Stimulated activated memory B cell treated with anti-CD40 and anti-IgM and Interleukin-4, amounts not matched to agents 10 μg/mL and 1 μg/mL and 100 μg/mL, for 72 hours (primary cell): ENCODE results near the gene MYH10.
A peak's percentile ranks its signal among the peaks of the same experiment; 100 is the strongest.
"Not testable (repeated sequence)": the region's sequence is repeated elsewhere in the genome, so short reads cannot be mapped to it uniquely, and the experiment has no call there.

ENCODE experiments used
- ATAC-seq: fragments of 150-1000 bp; cut with Tn5 transposase; 2 replicates; pipeline ENCODE4 v1.10.0; 2021
- H3K27ac Mint-ChIP-seq: one replicate; pipeline ENCODE4 v1.8.0; 2022; ENCODE audit warnings: mild to moderate bottlenecking, mixed read lengths
- H3K27me3 Mint-ChIP-seq: one replicate; pipeline ENCODE4 v1.8.0; 2022; ENCODE audit warnings: mixed read lengths
- H3K36me3 Mint-ChIP-seq: one replicate; pipeline ENCODE4 v1.8.0; 2022; ENCODE audit warnings: mixed read lengths
- H3K4me1 Mint-ChIP-seq: one replicate; pipeline ENCODE4 v1.8.0; 2022; ENCODE audit warnings: mixed read lengths
- H3K4me3 Mint-ChIP-seq: one replicate; pipeline ENCODE4 v1.8.0; 2022; ENCODE audit warnings: mild to moderate bottlenecking, moderate library complexity, mixed read lengths
- H3K9me3 Mint-ChIP-seq: one replicate; pipeline ENCODE4 v1.8.0; 2022; ENCODE audit warnings: mixed read lengths

MYH10 gene

GRCh38 chr17:8630227-8630801 lies at the start of gene MYH10:
TSS of gene MYH10 (minus strand) at chr17:8630725. CDS start at chr17:8623246, 7,479 bp downstream.
- H3K4me1 Mint-ChIP-seq: peaks cover 19% of the 10 kb centered on the region
- peaks cover 79% of the 10 kb centered on the region for H3K27me3 Mint-ChIP-seq
- no peaks in the 10 kb centered on the region for H3K9me3 Mint-ChIP-seq
- H3K27ac Mint-ChIP-seq: peak within 1 kb of the TSS; percentile 67
- no peak for ATAC-seq
- peak within 1 kb of the TSS; percentile 87 for H3K4me3 Mint-ChIP-seq
- no peaks in the 10 kb centered on the region for H3K36me3 Mint-ChIP-seq

GRCh38 chr17:8679126-8679525 lies 48.6 kb upstream of the MYH10 start:
- no peak overlapping the region for H3K4me3 Mint-ChIP-seq
- no peak for ATAC-seq
- H3K27ac Mint-ChIP-seq: no peak overlapping the region
- peaks cover 5% of the 10 kb centered on the region for H3K9me3 Mint-ChIP-seq
- H3K36me3 Mint-ChIP-seq: peaks cover 5% of the 10 kb centered on the region
- H3K27me3 Mint-ChIP-seq: peaks cover 30% of the 10 kb centered on the region
- H3K4me1 Mint-ChIP-seq: no peaks in the 10 kb centered on the region

GRCh38 chr17:8675306-8675705 lies 44.8 kb upstream of the MYH10 start:
- H3K27me3 Mint-ChIP-seq: peaks cover 41% of the 10 kb centered on the region
- no peak for ATAC-seq
- H3K4me3 Mint-ChIP-seq: no peak overlapping the region

GRCh38 chr17:8674344-8675305 lies 44.1 kb upstream of the MYH10 start:
- H3K9me3 Mint-ChIP-seq: peaks cover 5% of the 10 kb centered on the region
- peaks cover 37% of the 10 kb centered on the region for H3K27me3 Mint-ChIP-seq
- H3K4me3 Mint-ChIP-seq: no peak overlapping the region
- ATAC-seq: no peak
- H3K36me3 Mint-ChIP-seq: peaks cover 5% of the 10 kb centered on the region
- H3K4me1 Mint-ChIP-seq: no peaks in the 10 kb centered on the region
- H3K27ac Mint-ChIP-seq: no peak overlapping the region

More at GRCh38 chr17:8675306-8675705, 44.8 kb upstream of the MYH10 start:
- Mint-ChIP-seq H3K4me1 (no peaks in the 10 kb centered on the region), H3K36me3 (peaks cover 5% of the 10 kb centered on the region), H3K9me3 (peaks cover 5% of the 10 kb centered on the region), H3K27ac (no peak overlapping the region)

GRCh38 chr17:8673612-8674011 lies 43.1 kb upstream of the MYH10 start:
- Mint-ChIP-seq H3K27me3 (peaks cover 28% of the 10 kb centered on the region), H3K4me1 (no peaks in the 10 kb centered on the region), H3K27ac (no peak overlapping the region), H3K4me3 (no peak overlapping the region), H3K9me3 (peaks cover 2% of the 10 kb centered on the region), H3K36me3 (peaks cover 3% of the 10 kb centered on the region)
- ATAC-seq: no peak

- H3K4me3 Mint-ChIP-seq: no peak overlapping the region
- peaks cover 35% of the 10 kb centered on the region for H3K27me3 Mint-ChIP-seq
- H3K36me3 Mint-ChIP-seq: no peaks in the 10 kb centered on the region
- H3K27ac Mint-ChIP-seq: no peak overlapping the region
- H3K4me1 Mint-ChIP-seq: no peaks in the 10 kb centered on the region
- no peaks in the 10 kb centered on the region for H3K9me3 Mint-ChIP-seq
- no peak for ATAC-seq
Measured at GRCh38 chr17:8672326-8672725, 41.8 kb upstream of the MYH10 start.

- Mint-ChIP-seq H3K27me3 (peaks cover 48% of the 10 kb centered on the region), H3K27ac (no peak overlapping the region)
Measured at GRCh38 chr17:8670421-8670820, 39.9 kb upstream of the MYH10 start.

GRCh38 chr17:8668176-8668740 lies 37.7 kb upstream of the MYH10 start:
- H3K36me3 Mint-ChIP-seq: no peaks in the 10 kb centered on the region
- no peak overlapping the region for H3K4me3 Mint-ChIP-seq
- H3K4me1 Mint-ChIP-seq: no peaks in the 10 kb centered on the region
- ATAC-seq: no peak
- H3K27me3 Mint-ChIP-seq: peaks cover 47% of the 10 kb centered on the region
- H3K9me3 Mint-ChIP-seq: no peaks in the 10 kb centered on the region
- no peak overlapping the region for H3K27ac Mint-ChIP-seq

More at GRCh38 chr17:8670421-8670820, 39.9 kb upstream of the MYH10 start:
- Mint-ChIP-seq H3K4me3 (no peak overlapping the region), H3K9me3 (no peaks in the 10 kb centered on the region), H3K4me1 (no peaks in the 10 kb centered on the region), H3K36me3 (no peaks in the 10 kb centered on the region)
- ATAC-seq: no peak

- no peak for ATAC-seq
- Mint-ChIP-seq H3K9me3 (no peaks in the 10 kb centered on the region), H3K4me3 (no peak overlapping the region), H3K36me3 (no peaks in the 10 kb centered on the region), H3K27ac (no peak overlapping the region), H3K4me1 (no peaks in the 10 kb centered on the region), H3K27me3 (peaks cover 50% of the 10 kb centered on the region)
Measured at GRCh38 chr17:8667421-8667820, 36.9 kb upstream of the MYH10 start.

GRCh38 chr17:8665684-8666083 lies 35.2 kb upstream of the MYH10 start:
- no peaks in the 10 kb centered on the region for H3K36me3 Mint-ChIP-seq
- peaks cover 47% of the 10 kb centered on the region for H3K27me3 Mint-ChIP-seq
- H3K9me3 Mint-ChIP-seq: peaks cover 3% of the 10 kb centered on the region
- no peak overlapping the region for H3K4me3 Mint-ChIP-seq
- no peak overlapping the region for H3K27ac Mint-ChIP-seq
- ATAC-seq: no peak
- H3K4me1 Mint-ChIP-seq: no peaks in the 10 kb centered on the region

- Mint-ChIP-seq H3K4me1 (no peaks in the 10 kb centered on the region), H3K4me3 (no peak overlapping the region), H3K9me3 (peaks cover 5% of the 10 kb centered on the region), H3K27ac (no peak overlapping the region), H3K27me3 (peaks cover 41% of the 10 kb centered on the region), H3K36me3 (no peaks in the 10 kb centered on the region)
- ATAC-seq: no peak
Measured at GRCh38 chr17:8664456-8665126, 34.1 kb upstream of the MYH10 start.

- no peaks in the 10 kb centered on the region for H3K36me3 Mint-ChIP-seq
- H3K4me3 Mint-ChIP-seq: no peak overlapping the region
- peaks cover 35% of the 10 kb centered on the region for H3K27me3 Mint-ChIP-seq
- no peak for ATAC-seq
- H3K4me1 Mint-ChIP-seq: no peaks in the 10 kb centered on the region
- no peak overlapping the region for H3K27ac Mint-ChIP-seq
- H3K9me3 Mint-ChIP-seq: peaks cover 5% of the 10 kb centered on the region
Measured at GRCh38 chr17:8662973-8663372, 32.4 kb upstream of the MYH10 start.

- H3K27me3 Mint-ChIP-seq: peaks cover 34% of the 10 kb centered on the region
Measured at GRCh38 chr17:8662076-8662831, 31.7 kb upstream of the MYH10 start.

GRCh38 chr17:8660709-8661108 lies 30.2 kb upstream of the MYH10 start:
- H3K4me1 Mint-ChIP-seq, H3K4me3 Mint-ChIP-seq, ATAC-seq: not testable (repeated sequence)
- Mint-ChIP-seq H3K9me3 (peaks cover 14% of the 10 kb centered on the region), H3K27ac (peak overlapping the region; percentile 52), H3K36me3 (peaks cover 11% of the 10 kb centered on the region), H3K27me3 (peaks cover 35% of the 10 kb centered on the region)

More at GRCh38 chr17:8662076-8662831, 31.7 kb upstream of the MYH10 start:
- H3K27ac Mint-ChIP-seq: no peak overlapping the region
- peaks cover 9% of the 10 kb centered on the region for H3K9me3 Mint-ChIP-seq
- H3K36me3 Mint-ChIP-seq: peaks cover 5% of the 10 kb centered on the region
- no peak overlapping the region for H3K4me3 Mint-ChIP-seq
- ATAC-seq: no peak
- H3K4me1 Mint-ChIP-seq: no peaks in the 10 kb centered on the region
